SK-N-SH treated with all-trans-retinoic acid at 6 μM for 48 hours (cell line): ENCODE measurements around the gene CD302.
"Not testable (repeated sequence)": the region's sequence is repeated elsewhere in the genome, so short reads cannot be mapped to it uniquely, and the experiment has no call there.

Experiments
- ATAC-seq: fragments of 200-7000 bp; cut with Tn5 transposase; 3 replicates; pipeline ENCODE4 v1.9.1; 2020; ENCODE audit warnings: mild to moderate bottlenecking, moderate library complexity
- ARNTL ChIP-seq: fragments of 450-650 bp; formaldehyde crosslinking; IDR thresholded peaks from 2 replicates; pipeline ENCODE4 v1.5.0; 2020; ENCODE audit warnings: low read depth, mild to moderate bottlenecking, moderate library complexity, borderline replicate concordance
- CREB5 ChIP-seq: fragments of 250-450 bp; sonication (Bioruptor Pico); IDR thresholded peaks from 2 replicates; pipeline ENCODE4 v1.5.1; 2020; ENCODE audit warnings: low read depth, mild to moderate bottlenecking, moderate library complexity
- CSDC2 ChIP-seq: fragments of 250-450 bp; sonication (Bioruptor Pico); IDR thresholded peaks from 2 replicates; pipeline ENCODE4 v1.5.0; 2020; ENCODE audit warnings: mild to moderate bottlenecking, moderate library complexity
- ESRRG ChIP-seq: fragments of 250-450 bp; sonication (Bioruptor Pico); IDR thresholded peaks from 2 replicates; pipeline ENCODE4 v1.6.1; 2021; ENCODE audit warnings: mild to moderate bottlenecking
- ISL1 ChIP-seq: fragments of 250-450 bp; sonication (Bioruptor Pico); IDR thresholded peaks from 2 replicates; pipeline ENCODE4 v2.1.2; 2022; ENCODE audit warnings: mild to moderate bottlenecking, moderate library complexity
- OSR1 ChIP-seq: fragments of 250-450 bp; sonication (Bioruptor Pico); IDR thresholded peaks from 2 replicates; pipeline ENCODE4 v1.8.0; 2022; ENCODE audit warnings: moderate library complexity, mild to moderate bottlenecking, inconsistent platforms
- PPARA ChIP-seq: fragments of 250-450 bp; sonication (Bioruptor Pico); IDR thresholded peaks from 2 replicates; pipeline ENCODE4 v1.5.0; 2020; ENCODE audit warnings: mild to moderate bottlenecking, borderline replicate concordance
- TCF4 ChIP-seq: fragments of 250-450 bp; sonication (Bioruptor Pico); IDR thresholded peaks from 2 replicates; pipeline ENCODE4 v1.8.0; 2021; ENCODE audit warnings: mild to moderate bottlenecking, moderate library complexity, borderline replicate concordance
- ZC3H10 ChIP-seq: fragments of 250-450 bp; sonication (Bioruptor Pico); IDR thresholded peaks from 2 replicates; pipeline ENCODE4 v1.5.1; 2021; ENCODE audit warnings: mild to moderate bottlenecking, moderate library complexity
- ZFP30 ChIP-seq: fragments of 450-650 bp; formaldehyde crosslinking; IDR thresholded peaks from 2 replicates; pipeline ENCODE4 v1.5.0; 2022; ENCODE audit warnings: mild to moderate bottlenecking, moderate library complexity
- ZNF565 ChIP-seq: fragments of 450-650 bp; formaldehyde crosslinking; conservative IDR thresholded peaks from 2 replicates; pipeline ENCODE4 v1.5.0; 2020; ENCODE audit warnings: low read depth, mild to moderate bottlenecking, moderate library complexity
- ZNF70 ChIP-seq: fragments of 450-650 bp; formaldehyde crosslinking; IDR thresholded peaks from 2 replicates; pipeline ENCODE4 v1.5.0; 2020; ENCODE audit warnings: mild to moderate bottlenecking, moderate library complexity
- ZNF8 ChIP-seq: fragments of 450-650 bp; formaldehyde crosslinking; IDR thresholded peaks from 2 replicates; pipeline ENCODE4 v1.5.0; 2020; ENCODE audit warnings: mild to moderate bottlenecking, moderate library complexity
- TF ChIP-seq, protein P1 (sequence below): fragments of 250-450 bp; sonication (Bioruptor Pico); IDR thresholded peaks from 2 replicates; pipeline ENCODE4 v1.5.0; 2020; ENCODE audit warnings: mild to moderate bottlenecking, moderate library complexity
- TF ChIP-seq, protein P2 (sequence below): fragments of 250-450 bp; sonication (Bioruptor Pico); IDR thresholded peaks from 2 replicates; pipeline ENCODE4 v1.8.0; 2021; ENCODE audit warnings: low read depth, mild to moderate bottlenecking, moderate library complexity, borderline replicate concordance
- TF ChIP-seq, protein P3 (sequence below): fragments of 250-450 bp; sonication (Bioruptor Pico); IDR thresholded peaks from 2 replicates; pipeline ENCODE4 v1.5.1; 2021; ENCODE audit warnings: mild to moderate bottlenecking, moderate library complexity
- TF ChIP-seq, protein P4 (sequence below): fragments of 250-450 bp; sonication (Bioruptor Pico); IDR thresholded peaks from 2 replicates; pipeline ENCODE4 v1.8.0; 2020; ENCODE audit warnings: mild to moderate bottlenecking, moderate library complexity, borderline replicate concordance

The CD302 gene

DNA sequence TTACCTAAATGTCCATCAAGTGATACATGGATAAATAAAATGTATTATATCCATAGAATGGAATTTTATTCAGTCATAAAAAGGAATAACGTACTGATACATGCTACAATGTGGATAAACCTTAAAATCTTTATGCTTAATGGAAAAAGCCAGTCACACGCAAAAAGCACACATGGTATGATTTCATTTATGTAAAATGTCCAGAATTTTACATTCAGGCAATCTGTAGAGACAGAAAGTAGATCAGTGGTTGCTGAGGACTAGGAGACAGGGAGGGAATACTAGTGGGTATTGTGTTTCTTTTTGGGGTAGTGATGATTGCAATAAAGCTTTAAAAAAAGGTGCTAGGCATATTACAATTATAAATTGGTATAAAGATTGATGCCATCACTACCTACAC lies 30.7 kb upstream of the CD302 start:
- ATAC-seq = no peak
- no peak for TF ChIP-seq ARNTL (CRISPR knock-in tag)
- TF ChIP-seq ZNF8 (CRISPR knock-in tag) = no peak
- TF ChIP-seq ISL1 (CRISPR knock-in tag) = no peak
- TF ChIP-seq, protein P1, sequence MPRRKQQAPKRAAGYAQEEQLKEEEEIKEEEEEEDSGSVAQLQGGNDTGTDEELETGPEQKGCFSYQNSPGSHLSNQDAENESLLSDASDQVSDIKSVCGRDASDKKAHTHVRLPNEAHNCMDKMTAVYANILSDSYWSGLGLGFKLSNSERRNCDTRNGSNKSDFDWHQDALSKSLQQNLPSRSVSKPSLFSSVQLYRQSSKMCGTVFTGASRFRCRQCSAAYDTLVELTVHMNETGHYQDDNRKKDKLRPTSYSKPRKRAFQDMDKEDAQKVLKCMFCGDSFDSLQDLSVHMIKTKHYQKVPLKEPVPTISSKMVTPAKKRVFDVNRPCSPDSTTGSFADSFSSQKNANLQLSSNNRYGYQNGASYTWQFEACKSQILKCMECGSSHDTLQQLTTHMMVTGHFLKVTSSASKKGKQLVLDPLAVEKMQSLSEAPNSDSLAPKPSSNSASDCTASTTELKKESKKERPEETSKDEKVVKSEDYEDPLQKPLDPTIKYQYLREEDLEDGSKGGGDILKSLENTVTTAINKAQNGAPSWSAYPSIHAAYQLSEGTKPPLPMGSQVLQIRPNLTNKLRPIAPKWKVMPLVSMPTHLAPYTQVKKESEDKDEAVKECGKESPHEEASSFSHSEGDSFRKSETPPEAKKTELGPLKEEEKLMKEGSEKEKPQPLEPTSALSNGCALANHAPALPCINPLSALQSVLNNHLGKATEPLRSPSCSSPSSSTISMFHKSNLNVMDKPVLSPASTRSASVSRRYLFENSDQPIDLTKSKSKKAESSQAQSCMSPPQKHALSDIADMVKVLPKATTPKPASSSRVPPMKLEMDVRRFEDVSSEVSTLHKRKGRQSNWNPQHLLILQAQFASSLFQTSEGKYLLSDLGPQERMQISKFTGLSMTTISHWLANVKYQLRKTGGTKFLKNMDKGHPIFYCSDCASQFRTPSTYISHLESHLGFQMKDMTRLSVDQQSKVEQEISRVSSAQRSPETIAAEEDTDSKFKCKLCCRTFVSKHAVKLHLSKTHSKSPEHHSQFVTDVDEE = no peak
- TF ChIP-seq PPARA (CRISPR knock-in tag) = no peak
- TF ChIP-seq CSDC2 (CRISPR knock-in tag) = no peak
- no peak for TF ChIP-seq ZNF70 (CRISPR knock-in tag)
- TF ChIP-seq OSR1 (CRISPR knock-in tag) = no peak
- TF ChIP-seq, protein P2, sequence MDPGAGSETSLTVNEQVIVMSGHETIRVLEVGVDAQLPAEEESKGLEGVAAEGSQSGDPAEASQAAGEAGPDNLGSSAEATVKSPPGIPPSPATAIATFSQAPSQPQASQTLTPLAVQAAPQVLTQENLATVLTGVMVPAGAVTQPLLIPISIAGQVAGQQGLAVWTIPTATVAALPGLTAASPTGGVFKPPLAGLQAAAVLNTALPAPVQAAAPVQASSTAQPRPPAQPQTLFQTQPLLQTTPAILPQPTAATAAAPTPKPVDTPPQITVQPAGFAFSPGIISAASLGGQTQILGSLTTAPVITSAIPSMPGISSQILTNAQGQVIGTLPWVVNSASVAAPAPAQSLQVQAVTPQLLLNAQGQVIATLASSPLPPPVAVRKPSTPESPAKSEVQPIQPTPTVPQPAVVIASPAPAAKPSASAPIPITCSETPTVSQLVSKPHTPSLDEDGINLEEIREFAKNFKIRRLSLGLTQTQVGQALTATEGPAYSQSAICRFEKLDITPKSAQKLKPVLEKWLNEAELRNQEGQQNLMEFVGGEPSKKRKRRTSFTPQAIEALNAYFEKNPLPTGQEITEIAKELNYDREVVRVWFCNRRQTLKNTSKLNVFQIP (CRISPR knock-in tag) = no peak
- no peak for TF ChIP-seq CREB5 (CRISPR knock-in tag)
- TF ChIP-seq ESRRG (CRISPR knock-in tag) = no peak
- TF ChIP-seq ZFP30 (CRISPR knock-in tag) = no peak
- TF ChIP-seq, protein P3, sequence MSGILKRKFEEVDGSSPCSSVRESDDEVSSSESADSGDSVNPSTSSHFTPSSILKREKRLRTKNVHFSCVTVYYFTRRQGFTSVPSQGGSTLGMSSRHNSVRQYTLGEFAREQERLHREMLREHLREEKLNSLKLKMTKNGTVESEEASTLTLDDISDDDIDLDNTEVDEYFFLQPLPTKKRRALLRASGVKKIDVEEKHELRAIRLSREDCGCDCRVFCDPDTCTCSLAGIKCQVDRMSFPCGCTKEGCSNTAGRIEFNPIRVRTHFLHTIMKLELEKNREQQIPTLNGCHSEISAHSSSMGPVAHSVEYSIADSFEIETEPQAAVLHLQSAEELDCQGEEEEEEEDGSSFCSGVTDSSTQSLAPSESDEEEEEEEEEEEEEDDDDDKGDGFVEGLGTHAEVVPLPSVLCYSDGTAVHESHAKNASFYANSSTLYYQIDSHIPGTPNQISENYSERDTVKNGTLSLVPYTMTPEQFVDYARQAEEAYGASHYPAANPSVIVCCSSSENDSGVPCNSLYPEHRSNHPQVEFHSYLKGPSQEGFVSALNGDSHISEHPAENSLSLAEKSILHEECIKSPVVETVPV (CRISPR knock-in tag) = no peak
- TF ChIP-seq ZC3H10 = no peak
- TF ChIP-seq ZNF565 = no peak

DNA sequence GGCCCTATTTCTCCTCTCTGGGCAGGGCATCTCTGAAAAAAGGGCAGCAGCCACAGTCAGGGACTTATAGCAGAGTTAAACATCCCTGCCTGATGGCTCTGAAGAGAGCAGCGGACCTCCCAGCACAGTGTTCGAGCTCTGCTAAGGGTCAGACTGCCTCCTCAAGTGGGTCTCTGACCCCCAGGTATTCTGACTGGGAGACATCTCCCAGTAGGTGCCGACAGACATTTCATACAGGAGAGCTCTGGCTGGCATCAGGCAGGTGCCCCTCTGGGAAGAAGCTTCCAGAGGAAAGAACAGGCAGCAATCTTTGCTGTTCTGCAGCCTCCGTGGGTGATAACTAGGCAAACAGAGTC lies 24.4 kb upstream of the CD302 start:
- not testable (repeated sequence) for ATAC-seq

DNA sequence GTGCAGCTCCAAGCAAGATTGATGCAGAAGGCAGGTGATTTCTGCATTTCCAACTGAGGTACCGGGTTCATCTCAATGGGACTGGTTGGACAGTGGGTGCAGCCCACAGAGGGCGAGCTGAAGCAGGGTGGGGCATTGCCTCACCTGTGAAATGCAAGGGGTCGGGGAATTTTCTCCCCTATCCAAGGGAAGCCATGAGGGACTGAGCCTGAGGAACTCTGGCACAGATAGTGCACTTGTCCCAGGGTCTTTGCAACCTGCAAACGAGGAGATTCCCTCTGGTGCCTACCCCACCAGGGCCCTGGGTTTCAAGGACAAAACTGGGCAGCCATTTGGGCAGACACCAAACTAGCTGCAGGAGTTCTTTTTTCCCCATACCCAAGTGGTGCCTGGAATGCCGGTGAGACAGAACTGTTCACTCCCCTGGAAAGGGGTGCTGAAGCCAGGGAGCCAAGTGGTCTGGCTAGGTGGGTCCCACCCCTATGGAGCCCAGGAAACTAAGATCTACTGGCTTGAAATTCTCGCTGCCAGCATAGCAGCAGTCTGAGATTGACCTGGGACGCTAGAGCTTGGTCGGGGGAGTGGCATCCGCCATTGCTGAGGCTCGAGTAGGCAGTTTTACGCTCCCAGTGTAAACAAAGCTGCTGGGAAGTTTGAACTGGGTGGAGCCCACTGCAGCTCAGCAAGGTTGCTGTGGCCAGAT lies 23.9 kb upstream of the CD302 start:
- not testable (repeated sequence) for ATAC-seq

DNA sequence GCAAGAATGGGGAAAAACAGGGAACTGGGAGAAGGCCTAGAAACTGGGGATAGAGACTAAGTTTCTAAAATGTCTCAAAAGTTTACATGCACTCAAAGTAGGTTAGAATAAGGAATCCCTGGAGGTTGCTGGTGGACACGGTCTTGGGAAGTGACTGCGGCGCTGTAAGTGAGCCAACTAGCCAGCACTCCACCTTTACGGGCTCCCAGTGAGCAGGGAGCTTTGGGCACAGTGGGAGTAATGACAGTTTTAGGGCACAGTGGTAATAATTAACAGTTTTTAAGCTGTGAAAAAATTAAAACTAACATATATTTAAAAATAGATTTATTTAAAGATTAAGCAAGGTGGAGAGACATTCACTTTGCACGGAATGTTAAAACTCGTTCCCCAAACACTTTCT lies 20.9 kb upstream of the CD302 start:
- TF ChIP-seq ZFP30 (CRISPR knock-in tag) (no peak), TCF4 (CRISPR knock-in tag) (no peak), CREB5 (CRISPR knock-in tag) (no peak), ARNTL (CRISPR knock-in tag) (no peak)
- TF ChIP-seq, protein P4, sequence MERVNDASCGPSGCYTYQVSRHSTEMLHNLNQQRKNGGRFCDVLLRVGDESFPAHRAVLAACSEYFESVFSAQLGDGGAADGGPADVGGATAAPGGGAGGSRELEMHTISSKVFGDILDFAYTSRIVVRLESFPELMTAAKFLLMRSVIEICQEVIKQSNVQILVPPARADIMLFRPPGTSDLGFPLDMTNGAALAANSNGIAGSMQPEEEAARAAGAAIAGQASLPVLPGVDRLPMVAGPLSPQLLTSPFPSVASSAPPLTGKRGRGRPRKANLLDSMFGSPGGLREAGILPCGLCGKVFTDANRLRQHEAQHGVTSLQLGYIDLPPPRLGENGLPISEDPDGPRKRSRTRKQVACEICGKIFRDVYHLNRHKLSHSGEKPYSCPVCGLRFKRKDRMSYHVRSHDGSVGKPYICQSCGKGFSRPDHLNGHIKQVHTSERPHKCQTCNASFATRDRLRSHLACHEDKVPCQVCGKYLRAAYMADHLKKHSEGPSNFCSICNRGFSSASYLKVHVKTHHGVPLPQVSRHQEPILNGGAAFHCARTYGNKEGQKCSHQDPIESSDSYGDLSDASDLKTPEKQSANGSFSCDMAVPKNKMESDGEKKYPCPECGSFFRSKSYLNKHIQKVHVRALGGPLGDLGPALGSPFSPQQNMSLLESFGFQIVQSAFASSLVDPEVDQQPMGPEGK = no peak
- TF ChIP-seq, protein P3 (CRISPR knock-in tag) = no peak
- ATAC-seq = no peak
